ENCODE data around the gene PHKB.

DNA sequence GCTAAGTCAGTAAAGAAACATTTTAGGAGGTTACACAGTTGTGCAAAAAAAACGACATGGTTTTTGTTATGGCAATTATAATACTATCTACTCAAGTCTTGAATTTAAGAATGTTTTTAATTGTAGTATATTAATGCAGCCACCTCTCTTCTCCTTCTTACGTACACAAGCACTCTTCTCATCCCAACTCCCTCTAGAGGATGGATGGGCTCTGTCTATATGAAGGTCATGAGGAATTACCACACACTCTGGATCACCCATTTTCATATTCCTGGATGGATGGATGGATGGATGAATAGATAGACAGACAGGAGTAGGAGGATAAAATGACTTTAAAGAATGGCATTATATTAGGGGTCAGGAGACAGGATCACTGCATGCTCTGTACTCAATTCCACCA lies 120.0 kb downstream of the PHKB start:
- no peak for TF ChIP-seq EP300 (IDR thresholded peaks at IDR 0.05; ENCODE audit: borderline replicate concordance)
- no peak for TF ChIP-seq CREB1 (IDR thresholded peaks at IDR 0.05; ENCODE audit: low read depth)
- TF ChIP-seq, protein P1, sequence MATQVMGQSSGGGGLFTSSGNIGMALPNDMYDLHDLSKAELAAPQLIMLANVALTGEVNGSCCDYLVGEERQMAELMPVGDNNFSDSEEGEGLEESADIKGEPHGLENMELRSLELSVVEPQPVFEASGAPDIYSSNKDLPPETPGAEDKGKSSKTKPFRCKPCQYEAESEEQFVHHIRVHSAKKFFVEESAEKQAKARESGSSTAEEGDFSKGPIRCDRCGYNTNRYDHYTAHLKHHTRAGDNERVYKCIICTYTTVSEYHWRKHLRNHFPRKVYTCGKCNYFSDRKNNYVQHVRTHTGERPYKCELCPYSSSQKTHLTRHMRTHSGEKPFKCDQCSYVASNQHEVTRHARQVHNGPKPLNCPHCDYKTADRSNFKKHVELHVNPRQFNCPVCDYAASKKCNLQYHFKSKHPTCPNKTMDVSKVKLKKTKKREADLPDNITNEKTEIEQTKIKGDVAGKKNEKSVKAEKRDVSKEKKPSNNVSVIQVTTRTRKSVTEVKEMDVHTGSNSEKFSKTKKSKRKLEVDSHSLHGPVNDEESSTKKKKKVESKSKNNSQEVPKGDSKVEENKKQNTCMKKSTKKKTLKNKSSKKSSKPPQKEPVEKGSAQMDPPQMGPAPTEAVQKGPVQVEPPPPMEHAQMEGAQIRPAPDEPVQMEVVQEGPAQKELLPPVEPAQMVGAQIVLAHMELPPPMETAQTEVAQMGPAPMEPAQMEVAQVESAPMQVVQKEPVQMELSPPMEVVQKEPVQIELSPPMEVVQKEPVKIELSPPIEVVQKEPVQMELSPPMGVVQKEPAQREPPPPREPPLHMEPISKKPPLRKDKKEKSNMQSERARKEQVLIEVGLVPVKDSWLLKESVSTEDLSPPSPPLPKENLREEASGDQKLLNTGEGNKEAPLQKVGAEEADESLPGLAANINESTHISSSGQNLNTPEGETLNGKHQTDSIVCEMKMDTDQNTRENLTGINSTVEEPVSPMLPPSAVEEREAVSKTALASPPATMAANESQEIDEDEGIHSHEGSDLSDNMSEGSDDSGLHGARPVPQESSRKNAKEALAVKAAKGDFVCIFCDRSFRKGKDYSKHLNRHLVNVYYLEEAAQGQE (IDR thresholded peaks at IDR 0.05; ENCODE audit: low read depth) = no peak
- TF ChIP-seq FOXM1 (IDR thresholded peaks at IDR 0.05; ENCODE audit: borderline replicate concordance, low read depth) = no peak
- TF ChIP-seq, protein P2, sequence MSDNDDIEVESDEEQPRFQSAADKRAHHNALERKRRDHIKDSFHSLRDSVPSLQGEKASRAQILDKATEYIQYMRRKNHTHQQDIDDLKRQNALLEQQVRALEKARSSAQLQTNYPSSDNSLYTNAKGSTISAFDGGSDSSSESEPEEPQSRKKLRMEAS (IDR thresholded peaks at IDR 0.05) = no peak
